HepG2 (cell line): ENCODE results near the gene SLC7A6OS. TPM values are rescaled to one million over a fixed set of nuclear protein-coding genes. Genes with fewer than 3 reads are reported as not detected.

Experiments used
- ATAC-seq: fragments of 200-7000 bp; cut with Tn5 transposase; 3 replicates; pipeline ENCODE4 v1.9.1; 2020; ENCODE audit warnings: mild to moderate bottlenecking, moderate library complexity
- BruUV-seq: library from RNA; stranded (reverse); fragments of 400-500 nt; replicated peaks from 2 replicates; lab custom pipeline; 2021; lab: Mats Ljungman, UMichigan
- CTCF ChIA-PET: fragments of 300-600 bp; formaldehyde crosslinking; extraction: SDS; loops from one replicate; lab custom pipeline; 2021; ENCODE audit warnings: low total read pairs, inconsistent platforms, low intra/inter-chr PET ratio; lab: Yijun Ruan, JAX
- POLR2A ChIA-PET: fragments of 350-600 bp; sonication (Branson Sonifier 250); formaldehyde crosslinking; loops from one replicate; lab custom pipeline; 2020; ENCODE audit warnings: antibody characterized with exemption, inconsistent platforms; lab: Yijun Ruan, JAX
- DNase-seq: peaks from one replicate; pipeline ENCODE4 v3.0.0-alpha.2; 2015; ENCODE audit warnings: low spot score
- FAIRE-seq: peaks from 3 replicates; lab custom pipeline; 2011; peaks lifted over from hg19 to GRCh38; lab: Jason Lieb, UNC
- H2AFZ ChIP-seq: one replicate; pipeline ENCODE4 v1.6.1; 2011; ENCODE audit warnings: low read length, inconsistent platforms
- H3K27ac ChIP-seq: fragments of 300-600 bp; 3 replicates; pipeline ENCODE4 v1.8.0; 2011; ENCODE audit warnings: mixed run types, mild to moderate bottlenecking, mixed read lengths, low read length, inconsistent platforms; ENCODE audit not compliant: insufficient read depth; ENCODE audit errors: extremely low read length
- H3K27me3 ChIP-seq, 2 experiments: fragments of 200-600 bp in 1 of 2; 2 replicates in 1 of 2; 3 replicates in 1 of 2; pipeline versions ENCODE4 v1.6.0 to v1.8.0; 2011; ENCODE audit warnings: low read length in 2 of 2, mild to moderate bottlenecking in 2 of 2, moderate library complexity in 2 of 2, inconsistent platforms in 1 of 2; ENCODE audit not compliant: insufficient read depth in 2 of 2, control insufficient read depth in 1 of 2
- H3K36me3 ChIP-seq, 2 experiments: fragments of 200-600 bp in 1 of 2; replicated peaks in 1 of 2; 2 replicates in 1 of 2; 3 replicates in 1 of 2; pipeline versions ENCODE4 v1.5.1 to v1.8.0; 2011; ENCODE audit warnings: low read length in 2 of 2, inconsistent platforms in 1 of 2; ENCODE audit not compliant: insufficient read depth in 2 of 2, control insufficient read depth in 1 of 2
- H3K4me1 ChIP-seq: 2 replicates; pipeline ENCODE4 v1.5.1; 2012; ENCODE audit warnings: low read length, inconsistent platforms; ENCODE audit not compliant: insufficient read depth
- H3K4me2 ChIP-seq: 2 replicates; pipeline ENCODE4 v1.6.0; 2011; ENCODE audit warnings: low read depth, low read length, inconsistent platforms
- H3K4me3 ChIP-seq, 3 experiments: fragments of 200-600 bp in 1 of 3; sonication (generic), shearing (Covaris generic) in 1 of 3; replicated peaks in 1 of 3; 2 replicates each; pipeline ENCODE4 v1.5.1; 2011 to 2016; ENCODE audit warnings: low read length in 3 of 3, inconsistent platforms in 2 of 3, low read depth in 2 of 3, mild to moderate bottlenecking in 2 of 3, control low read depth in 1 of 3, mixed read lengths in 1 of 3; ENCODE audit not compliant: insufficient read depth in 1 of 3
- H3K79me2 ChIP-seq: one replicate; pipeline ENCODE4 v1.6.1; 2011; ENCODE audit warnings: low read length, inconsistent platforms; ENCODE audit not compliant: insufficient read depth
- H3K9ac ChIP-seq: 2 replicates; pipeline ENCODE4 v1.6.0; 2011; ENCODE audit warnings: mild to moderate bottlenecking, low read depth, low read length, inconsistent platforms; ENCODE audit not compliant: insufficient read depth
- H3K9me3 ChIP-seq: 2 replicates; pipeline ENCODE4 v1.5.1; 2012; ENCODE audit warnings: mild to moderate bottlenecking, low read length
- H4K20me1 ChIP-seq: 2 replicates; pipeline ENCODE4 v1.6.0; 2011; ENCODE audit warnings: inconsistent platforms, mild to moderate bottlenecking, low read length, moderate library complexity; ENCODE audit not compliant: insufficient read depth
- ATF7 ChIP-seq, 2 experiments: fragments of 450-650 bp in 1 of 2; sonication (generic) in 1 of 2; formaldehyde crosslinking in 1 of 2; IDR thresholded peaks; 2 replicates each; pipeline versions ENCODE4 v1.4.0 to v1.6.1; 2016 to 2020; ENCODE audit warnings: antibody characterized with exemption in 1 of 2, mild to moderate bottlenecking in 1 of 2, missing genetic modification reagents in 1 of 2
- GABPA ChIP-seq, 2 experiments: IDR thresholded peaks; 2 replicates each; pipeline ENCODE4 v1.6.1; 2011 to 2016; ENCODE audit warnings: low read depth in 2 of 2, low read length in 1 of 2, missing biosample characterization in 1 of 2, missing genetic modification characterization in 1 of 2
- ISL2 ChIP-seq: sonication (generic); formaldehyde crosslinking; IDR thresholded peaks from 2 replicates; pipeline ENCODE4 v1.5.0; 2020; ENCODE audit warnings: missing genetic modification reagents
- MAF1 ChIP-seq: sonication (generic); formaldehyde crosslinking; IDR thresholded peaks from 2 replicates; pipeline ENCODE4 v1.5.0; 2020; ENCODE audit warnings: missing genetic modification reagents, borderline replicate concordance
- RAD51 ChIP-seq: fragments of 450-650 bp; IDR thresholded peaks from 2 replicates; pipeline ENCODE4 v1.6.1; 2016; ENCODE audit warnings: borderline replicate concordance
- TRIM24 ChIP-seq: sonication (generic); formaldehyde crosslinking; IDR thresholded peaks from 2 replicates; pipeline ENCODE4 v1.8.0; 2022; ENCODE audit warnings: mild to moderate bottlenecking, missing genetic modification reagents
- ZBTB1 ChIP-seq: sonication (generic); formaldehyde crosslinking; IDR thresholded peaks from 2 replicates; pipeline ENCODE4 v1.4.0; 2020; ENCODE audit warnings: missing genetic modification reagents, borderline replicate concordance
- WGBS: methylation state at CpG from one replicate; pipeline ENCODE4 v1.1.6; 2017; ENCODE audit warnings: low lambda C conversion rate; 5-methylcytosine and 5-hydroxymethylcytosine counted together
- in situ Hi-C: cut with HindIII; loops from 2 replicates; pipeline ENCODE4 v1.10.0; 2017; ENCODE audit warnings: low pct_unique_long_range_greater_than_20kb; ENCODE audit not compliant: extremely low pct_ligation_motif_present
- intact Hi-C: fragments of 100-400 bp; cut with micrococcal nuclease; formaldehyde crosslinking; loops from one replicate; pipeline ENCODE4 v1.10.0; 2022; ENCODE audit not compliant: unreplicated experiment
- polyA plus RNA-seq, 8 experiments: library from polyadenylated mRNA; depleted of rRNA in 3 of 8; stranded (reverse) in 7 of 8; unstranded in 1 of 8; fragments of >200 nt; fragmentation: Illumina TruSeq in 4 of 8; extraction: Trizol in 4 of 8; gene quantifications; 2 replicates each; pipeline versions ENCODE4 v1.2.1 to v1.2.3, GENCODE V29; 2011 to 2016; ENCODE audit warnings: low read depth in 4 of 8, missing spikeins in 1 of 8, mixed read lengths in 1 of 8; ENCODE audit not compliant: insufficient read depth in 1 of 8
- total RNA-seq, 5 experiments: library from RNA; depleted of rRNA; stranded (reverse); fragments of >200 nt; fragmentation: Illumina TruSeq; extraction: Trizol; gene quantifications; 2 replicates each; pipeline ENCODE4 v1.2.3, GENCODE V29; 2016; ENCODE audit warnings: low read depth in 1 of 5
- TF ChIP-seq, protein P1 (sequence below): sonication (generic); formaldehyde crosslinking; IDR thresholded peaks from 2 replicates; pipeline ENCODE4 v1.4.0; 2020; ENCODE audit warnings: mild to moderate bottlenecking, missing genetic modification reagents
- TF ChIP-seq, protein P2 (sequence below): sonication (generic); formaldehyde crosslinking; IDR thresholded peaks from 2 replicates; pipeline ENCODE4 v1.9.0; 2021; ENCODE audit warnings: missing genetic modification reagents, borderline replicate concordance
- TF ChIP-seq, protein P3 (sequence below): sonication (generic); formaldehyde crosslinking; IDR thresholded peaks from 2 replicates; pipeline ENCODE4 v1.8.1; 2023; ENCODE audit warnings: mild to moderate bottlenecking, moderate library complexity, missing genetic modification reagents
- TF ChIP-seq, protein P4 (sequence below): sonication (generic); formaldehyde crosslinking; conservative IDR thresholded peaks from 2 replicates; pipeline ENCODE4 v1.4.0; 2020; ENCODE audit warnings: missing genetic modification reagents

SLC7A6OS gene
- total and polyA plus RNA-seq, 2 of the 13 experiments (the other 11 are each of a cell fraction or from before 2014, with no cell fraction given), result 11.2 to 21.5 TPM

DNA sequence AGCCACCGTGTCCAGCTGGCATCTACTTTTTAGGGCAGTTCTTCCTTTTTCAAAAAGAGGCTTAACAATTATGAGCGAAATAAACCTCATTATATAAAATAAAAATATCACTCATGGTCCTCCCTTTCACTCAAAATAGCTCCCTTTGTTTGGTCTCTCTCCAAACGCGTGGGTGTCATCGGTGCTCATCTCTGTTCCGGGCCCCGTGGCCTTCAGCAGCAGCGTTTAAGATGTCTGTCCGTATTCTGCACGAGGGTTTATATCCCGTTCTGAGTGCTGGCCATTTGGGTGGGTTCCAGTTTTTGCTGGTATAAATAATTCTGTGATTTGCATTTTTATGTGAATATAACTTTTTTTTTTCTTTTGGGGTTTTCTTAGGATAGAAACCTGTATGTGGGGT, 33.5 kb upstream of the SLC7A6OS start:
- no peaks in the 10 kb centered on the region for H3K4me1 ChIP-seq
- no peak overlapping the region for H2AFZ ChIP-seq
- no peaks in the 10 kb centered on the region for H4K20me1 ChIP-seq
- no peak overlapping the region for H3K4me2 ChIP-seq
- BruUV-seq, result no TSS peak
- no peak overlapping the region for H3K4me3 ChIP-seq
- no peaks in the 10 kb centered on the region for H3K79me2 ChIP-seq
- POLR2A ChIA-PET, result no interaction called here
- intact Hi-C loops (no loop called here), in situ Hi-C loops (no loop called here)
- 92% methylated on average over 11 of the region's 11 CpGs for WGBS
- H3K9ac ChIP-seq, result no peak overlapping the region
- ATAC-seq (no peak), FAIRE-seq (no peak), DNase-seq (no peak)
- H3K27ac ChIP-seq, result no peak overlapping the region
- peaks cover 44 to 92% of the 10 kb centered on the region in 2 experiments for H3K36me3 ChIP-seq
- no peaks in the 10 kb centered on the region for H3K27me3 ChIP-seq
- CTCF ChIA-PET, result no interaction called here
- no peaks in the 10 kb centered on the region for H3K9me3 ChIP-seq
- TF ChIP-seq, protein P1, sequence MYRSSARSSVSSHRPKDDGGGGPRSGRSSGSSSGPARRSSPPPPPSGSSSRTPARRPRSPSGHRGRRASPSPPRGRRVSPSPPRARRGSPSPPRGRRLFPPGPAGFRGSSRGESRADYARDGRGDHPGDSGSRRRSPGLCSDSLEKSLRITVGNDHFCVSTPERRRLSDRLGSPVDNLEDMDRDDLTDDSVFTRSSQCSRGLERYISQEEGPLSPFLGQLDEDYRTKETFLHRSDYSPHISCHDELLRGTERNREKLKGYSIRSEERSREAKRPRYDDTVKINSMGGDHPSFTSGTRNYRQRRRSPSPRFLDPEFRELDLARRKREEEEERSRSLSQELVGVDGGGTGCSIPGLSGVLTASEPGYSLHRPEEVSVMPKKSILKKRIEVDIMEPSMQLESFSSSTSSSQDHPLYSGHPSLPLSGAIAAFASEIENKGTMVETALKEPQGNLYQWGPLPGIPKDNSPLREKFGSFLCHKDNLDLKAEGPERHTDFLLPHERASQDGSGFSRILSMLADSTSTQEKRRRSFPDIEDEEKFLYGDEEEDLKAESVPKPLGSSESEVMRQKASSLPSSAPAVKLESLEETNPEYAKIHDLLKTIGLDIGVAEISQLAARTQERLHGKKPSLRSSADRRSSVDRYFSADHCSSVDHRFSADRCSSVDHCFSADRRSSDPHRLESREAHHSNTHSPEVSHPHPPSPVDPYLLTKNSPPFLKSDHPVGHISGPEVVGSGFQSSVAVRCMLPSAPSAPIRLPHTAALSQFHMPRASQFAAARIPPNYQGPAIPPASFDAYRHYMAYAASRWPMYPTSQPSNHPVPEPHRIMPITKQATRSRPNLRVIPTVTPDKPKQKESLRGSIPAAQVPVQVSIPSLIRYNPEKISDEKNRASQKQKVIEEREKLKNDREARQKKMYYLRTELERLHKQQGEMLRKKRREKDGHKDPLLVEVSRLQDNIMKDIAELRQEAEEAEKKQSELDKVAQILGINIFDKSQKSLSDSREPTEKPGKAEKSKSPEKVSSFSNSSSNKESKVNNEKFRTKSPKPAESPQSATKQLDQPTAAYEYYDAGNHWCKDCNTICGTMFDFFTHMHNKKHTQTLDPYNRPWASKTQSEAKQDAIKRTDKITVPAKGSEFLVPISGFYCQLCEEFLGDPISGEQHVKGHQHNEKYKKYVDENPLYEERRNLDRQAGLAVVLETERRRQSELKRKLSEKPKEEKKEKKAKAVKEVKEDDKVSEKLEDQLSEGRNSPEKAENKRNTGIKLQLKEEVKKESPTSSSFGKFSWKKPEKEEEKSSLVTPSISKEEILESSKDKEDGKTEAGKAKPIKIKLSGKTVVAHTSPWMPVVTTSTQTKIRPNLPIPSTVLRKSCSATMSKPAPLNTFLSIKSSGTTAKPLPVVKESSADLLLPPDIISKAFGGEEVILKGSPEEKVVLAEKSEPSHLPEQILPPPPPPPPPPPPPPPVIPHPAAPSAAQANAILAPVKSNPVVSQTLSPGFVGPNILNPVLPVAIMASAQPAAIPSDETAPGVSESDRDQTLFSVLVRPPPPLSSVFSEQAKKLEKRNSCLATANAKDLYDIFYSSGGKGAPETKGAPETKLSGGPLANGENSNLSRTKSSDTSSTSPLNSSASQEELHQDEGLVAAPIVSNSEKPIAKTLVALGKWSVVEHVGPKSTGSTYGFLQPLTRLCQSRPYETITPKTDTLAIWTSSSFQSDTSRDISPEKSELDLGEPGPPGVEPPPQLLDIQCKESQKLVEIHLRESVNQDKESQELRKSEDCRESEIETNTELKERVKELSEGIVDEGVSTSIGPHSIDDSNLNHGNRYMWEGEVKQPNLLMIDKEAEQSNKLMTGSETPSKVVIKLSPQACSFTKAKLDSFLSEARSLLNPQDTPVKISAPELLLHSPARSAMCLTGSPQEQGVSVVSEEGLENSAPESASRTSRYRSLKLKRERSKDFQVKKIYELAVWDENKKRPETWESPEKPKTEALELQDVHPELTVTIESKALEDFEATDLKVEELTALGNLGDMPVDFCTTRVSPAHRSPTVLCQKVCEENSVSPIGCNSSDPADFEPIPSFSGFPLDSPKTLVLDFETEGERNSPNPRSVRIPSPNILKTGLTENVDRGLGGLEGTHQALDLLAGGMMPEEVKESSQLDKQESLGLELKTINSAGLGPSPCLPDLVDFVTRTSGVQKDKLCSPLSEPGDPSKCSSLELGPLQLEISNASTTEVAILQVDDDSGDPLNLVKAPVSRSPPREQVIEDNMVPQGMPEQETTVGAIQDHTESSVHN (CRISPR knock-in tag), result no peak
- TF ChIP-seq MAF1 (no peak), TRIM24 (no peak), ZBTB1 (CRISPR knock-in tag) (no peak), GABPA (IDR thresholded peaks at IDR 0.05; ENCODE audit: low read depth, low read length) (no peak), GABPA (CRISPR knock-in tag; IDR thresholded peaks at IDR 0.05; ENCODE audit: low read depth) (no peak), ISL2 (CRISPR knock-in tag) (no peak), RAD51 (no peak), ATF7 (IDR thresholded peaks at IDR 0.05) (no peak), ATF7 (CRISPR knock-in tag; IDR thresholded peaks at IDR 0.05) (no peak)
- TF ChIP-seq, protein P2, sequence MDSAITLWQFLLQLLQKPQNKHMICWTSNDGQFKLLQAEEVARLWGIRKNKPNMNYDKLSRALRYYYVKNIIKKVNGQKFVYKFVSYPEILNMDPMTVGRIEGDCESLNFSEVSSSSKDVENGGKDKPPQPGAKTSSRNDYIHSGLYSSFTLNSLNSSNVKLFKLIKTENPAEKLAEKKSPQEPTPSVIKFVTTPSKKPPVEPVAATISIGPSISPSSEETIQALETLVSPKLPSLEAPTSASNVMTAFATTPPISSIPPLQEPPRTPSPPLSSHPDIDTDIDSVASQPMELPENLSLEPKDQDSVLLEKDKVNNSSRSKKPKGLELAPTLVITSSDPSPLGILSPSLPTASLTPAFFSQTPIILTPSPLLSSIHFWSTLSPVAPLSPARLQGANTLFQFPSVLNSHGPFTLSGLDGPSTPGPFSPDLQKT (CRISPR knock-in tag), result no peak
- TF ChIP-seq, protein P3, sequence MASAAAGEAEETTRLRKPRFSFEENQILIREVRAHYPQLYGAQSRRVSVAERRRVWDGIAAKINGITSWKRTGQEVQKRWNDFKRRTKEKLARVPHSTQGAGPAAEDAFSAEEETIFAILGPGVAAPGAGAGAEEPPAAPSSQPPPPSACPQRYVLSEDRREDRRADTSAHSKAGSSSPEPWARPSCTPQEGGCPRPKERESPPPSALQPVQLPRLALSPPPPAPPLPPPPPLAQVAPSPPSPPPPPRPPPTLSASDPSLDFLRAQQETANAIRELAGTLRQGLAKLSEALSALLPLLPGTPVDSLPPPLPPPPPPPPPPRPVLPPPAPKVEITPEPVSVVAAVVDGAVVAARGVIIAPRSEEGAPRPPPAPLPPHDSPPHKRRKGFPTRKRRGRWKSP (CRISPR knock-in tag), result no peak
- TF ChIP-seq, protein P4, sequence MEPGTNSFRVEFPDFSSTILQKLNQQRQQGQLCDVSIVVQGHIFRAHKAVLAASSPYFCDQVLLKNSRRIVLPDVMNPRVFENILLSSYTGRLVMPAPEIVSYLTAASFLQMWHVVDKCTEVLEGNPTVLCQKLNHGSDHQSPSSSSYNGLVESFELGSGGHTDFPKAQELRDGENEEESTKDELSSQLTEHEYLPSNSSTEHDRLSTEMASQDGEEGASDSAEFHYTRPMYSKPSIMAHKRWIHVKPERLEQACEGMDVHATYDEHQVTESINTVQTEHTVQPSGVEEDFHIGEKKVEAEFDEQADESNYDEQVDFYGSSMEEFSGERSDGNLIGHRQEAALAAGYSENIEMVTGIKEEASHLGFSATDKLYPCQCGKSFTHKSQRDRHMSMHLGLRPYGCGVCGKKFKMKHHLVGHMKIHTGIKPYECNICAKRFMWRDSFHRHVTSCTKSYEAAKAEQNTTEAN, result no peak
